Epithelial cell of alveolus of lung (primary cell): ENCODE data around the gene FOSL2. TPM values are rescaled to one million over a fixed set of nuclear protein-coding genes. Genes with fewer than 3 reads are reported as not detected.

Experiments used
- total RNA-seq: library from RNA; depleted of rRNA; stranded (reverse); fragments of >200 nt; gene quantifications from 2 replicates; pipeline ENCODE4 v1.2.1, GENCODE V29; 2015

FOSL2 gene
- total RNA-seq, result 42.4 and 67.1 TPM in 2 replicates

DNA sequence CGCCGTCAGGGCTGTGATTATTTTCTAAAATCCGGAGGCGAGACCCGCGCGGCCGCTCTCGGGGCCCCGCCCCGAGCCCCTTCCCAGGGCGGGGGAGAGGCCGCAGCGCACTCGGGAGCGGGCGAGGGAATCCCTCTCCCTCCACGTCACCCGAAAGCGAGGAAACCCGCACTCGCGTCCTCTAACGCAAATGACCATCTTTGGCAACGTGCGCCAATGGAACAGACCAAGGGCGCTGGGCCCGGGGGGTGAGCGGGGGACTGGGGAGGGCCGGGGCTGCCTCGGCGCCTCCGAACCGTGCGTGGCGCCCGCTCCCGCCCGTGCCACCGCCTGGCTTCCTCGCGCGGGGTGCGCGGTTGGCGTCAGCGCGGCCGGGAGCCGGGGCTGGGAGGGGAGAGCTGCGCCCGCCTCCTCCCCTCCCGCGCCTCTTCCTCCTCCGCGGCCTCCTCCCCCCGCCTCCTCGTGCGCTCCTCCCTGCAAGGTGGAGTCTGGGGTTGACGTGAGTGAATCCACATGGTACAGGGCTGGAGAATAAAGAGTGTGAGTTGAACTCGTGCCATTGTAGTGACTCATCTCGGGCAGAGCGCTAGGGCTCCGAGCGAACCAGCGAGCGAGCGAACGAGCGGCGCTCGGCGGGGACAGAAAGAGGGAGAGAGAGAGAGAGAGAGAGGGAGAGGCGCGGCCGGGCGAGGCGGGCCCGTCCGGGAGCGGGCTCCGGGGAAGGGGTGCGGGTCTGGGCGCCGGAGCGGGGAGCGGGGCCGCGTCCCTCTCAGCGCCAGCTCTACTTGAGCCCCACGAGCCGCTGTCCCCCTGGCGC, at the start of gene FOSL2:
Gene FOSL2 (plus strand): TSS at position 562 of the 817 bp plus-strand sequence. CDS start 863 bp downstream, outside the sequence.

Other genes with a start within 250 kb of the FOSL2 start
- gene PLB1, start 103.2 kb downstream of the FOSL2 start, total RNA-seq, result 1.0 TPM in 1 of 2 replicates, not detected in the other